ENCODE measurements around the gene ALG14. TPM values are rescaled to one million over a fixed set of nuclear protein-coding genes. Genes with fewer than 3 reads are reported as not detected.
A peak's percentile ranks its signal among the peaks of the same experiment; 100 is the strongest.

ALG14 gene
- total and polyA plus RNA-seq, 11 donors: 0.56 to 4.7 (median 3.2) TPM

- Histone ChIP-seq H3K36me3 (peaks cover 0 to 20% (median 2%) of the 10 kb centered on the region in 9 donors), H3K9me3 (no peaks in the 10 kb centered on the region), H3K4me1 (peaks cover 0 to 41% (median 13%) of the 10 kb centered on the region in 12 donors), H3K27ac (no peak overlapping the region), H3K4me3 (no peak overlapping the region), H3K27me3 (no peaks in the 10 kb centered on the region)
- no peak for TF ChIP-seq POLR2A (IDR thresholded peaks at IDR 0.05)
- TF ChIP-seq CTCF (IDR thresholded peaks at IDR 0.05): no peak
- no peak for ATAC-seq
- 76 to 78% (median 76%) methylated on average over 5 of the region's 5 CpGs for WGBS, 4 donors
- intact Hi-C loops (cut with DNase I): no loop called here
- DNase-seq: no peak
Measured at GRCh38 chr1:94936861-94937620, 135.7 kb downstream of the ALG14 start.

GRCh38 chr1:94935476-94935875, 137.3 kb downstream of the ALG14 start:
- WGBS, 4 donors: 59 to 83% (median 66%) methylated on average over 1 of the region's 1 CpG
- Histone ChIP-seq H3K9me3 (no peaks in the 10 kb centered on the region), H3K27me3 (no peaks in the 10 kb centered on the region), H3K4me3 (no peak overlapping the region), H3K4me1 (peaks cover 0 to 41% (median 13%) of the 10 kb centered on the region in 12 donors), H3K36me3 (peaks cover 0 to 25% (median 4%) of the 10 kb centered on the region in 9 donors), H3K27ac (peak overlapping the region in 2 of 12 donors; percentile 7 to 53)
- no peak for DNase-seq
- intact Hi-C loops (cut with DNase I): no loop called here
- TF ChIP-seq CTCF (IDR thresholded peaks at IDR 0.05): no peak
- TF ChIP-seq POLR2A (IDR thresholded peaks at IDR 0.05): no peak
- ATAC-seq: no peak

DNA sequence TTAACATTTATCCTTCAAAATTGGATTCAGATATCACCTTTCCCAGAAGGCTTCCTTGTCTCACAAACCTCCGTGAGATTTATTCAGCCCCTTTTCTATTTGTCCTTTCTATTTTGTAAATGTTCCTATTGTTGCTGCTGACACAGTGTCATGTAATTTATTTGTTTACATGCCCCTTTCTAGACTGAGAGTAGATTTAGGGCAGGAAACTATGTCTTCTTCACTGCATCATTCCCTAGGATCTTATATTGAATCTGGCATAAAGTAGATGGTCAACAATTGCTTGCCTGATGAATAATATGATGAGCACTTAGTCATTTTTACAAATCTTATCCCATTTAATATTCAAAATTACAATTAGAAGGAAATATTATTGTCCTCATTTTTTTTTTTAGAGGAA, 137.7 kb downstream of the ALG14 start:
- Histone ChIP-seq H3K36me3 (peaks cover 0 to 25% (median 4%) of the 10 kb centered on the region in 9 donors), H3K4me1 (peaks cover 0 to 41% (median 13%) of the 10 kb centered on the region in 12 donors), H3K4me3 (no peak overlapping the region), H3K27ac (no peak overlapping the region), H3K27me3 (no peaks in the 10 kb centered on the region), H3K9me3 (no peaks in the 10 kb centered on the region)
- WGBS, 4 donors: 92 to 95% (median 93%) methylated on average over 1 of the region's 1 CpG
- DNase-seq (no peak), ATAC-seq (no peak)
- no peak for TF ChIP-seq POLR2A (IDR thresholded peaks at IDR 0.05)
- TF ChIP-seq CTCF (IDR thresholded peaks at IDR 0.05): no peak
- intact Hi-C loops (cut with DNase I): no loop called here

DNA sequence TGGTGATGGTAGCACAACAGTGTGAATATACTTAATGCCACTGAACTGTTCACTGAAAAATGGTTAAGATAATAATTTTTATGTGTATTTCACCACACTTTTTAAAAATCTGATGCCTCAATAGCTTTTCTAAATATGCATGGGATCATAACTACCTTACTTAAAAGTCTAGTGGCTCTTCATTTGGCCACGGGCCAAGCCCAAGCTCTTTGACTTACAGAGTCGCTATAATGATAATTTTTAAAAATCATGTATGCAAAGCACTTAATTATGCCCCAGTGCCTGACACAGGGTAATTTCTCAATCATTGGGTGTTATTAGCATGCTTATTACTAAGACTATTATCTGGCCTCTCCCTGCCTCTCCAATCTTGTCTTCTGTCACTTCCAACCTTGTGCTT, 138.2 kb downstream of the ALG14 start:
- H3K4me1 ChIP-seq: peaks cover 0 to 42% (median 17%) of the 10 kb centered on the region in 12 donors

More for the DNA sequence above, 138.2 kb downstream of the ALG14 start:
- no peak overlapping the region for H3K27ac ChIP-seq
- WGBS, 4 donors: 81 to 89% (median 85%) methylated on average over 2 of the region's 2 CpGs
- ATAC-seq (no peak), DNase-seq (no peak)
- H3K27me3 ChIP-seq: no peaks in the 10 kb centered on the region
- intact Hi-C loops (cut with DNase I): no loop called here
- no peak overlapping the region for H3K4me3 ChIP-seq
- H3K36me3 ChIP-seq: peaks cover 0 to 25% (median 4%) of the 10 kb centered on the region in 9 donors
- no peaks in the 10 kb centered on the region for H3K9me3 ChIP-seq
- TF ChIP-seq POLR2A (IDR thresholded peaks at IDR 0.05): no peak
- no peak for TF ChIP-seq CTCF (IDR thresholded peaks at IDR 0.05)
